Pulmonary artery endothelial cell (primary cell): ENCODE measurements around the gene RREB1. TPM values are rescaled to one million over a fixed set of nuclear protein-coding genes. Genes with fewer than 3 reads are reported as not detected.

ENCODE experiments used
- DNase-seq: peaks from one replicate; pipeline ENCODE4 v3.0.0-alpha.2; 2011; ENCODE audit warnings: low read depth, low spot score
- total RNA-seq: library from RNA; depleted of rRNA; stranded (reverse); fragments of >200 nt; gene quantifications from 2 replicates; pipeline ENCODE4 v1.2.3, GENCODE V29; 2014

RREB1 gene
- total RNA-seq, 1 donor from 2014 or later = 13.5 TPM

DNA sequence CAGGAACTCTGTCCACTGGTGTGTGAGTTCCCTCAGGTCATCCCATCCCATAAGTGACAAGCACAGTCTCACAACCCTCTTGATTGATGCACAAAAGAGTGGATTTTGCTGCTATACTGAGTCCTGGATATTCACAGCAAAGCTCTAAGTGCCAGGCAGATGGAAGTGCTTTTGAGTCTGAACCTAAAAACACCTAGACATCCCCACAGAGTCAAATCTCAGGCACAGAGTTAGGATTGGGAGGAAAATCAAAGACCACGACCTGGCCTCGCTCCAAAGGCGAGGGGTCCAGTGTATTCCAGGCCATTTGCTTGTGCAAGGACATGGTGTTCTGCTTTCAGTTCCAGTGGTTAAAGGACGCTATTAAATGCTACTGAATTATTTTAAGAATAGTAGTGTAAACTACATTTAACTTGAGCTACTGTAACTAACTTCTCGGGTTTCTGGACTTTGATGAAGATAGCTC, 56.8 kb downstream of the RREB1 start:
- DNase-seq = no peak

DNA sequence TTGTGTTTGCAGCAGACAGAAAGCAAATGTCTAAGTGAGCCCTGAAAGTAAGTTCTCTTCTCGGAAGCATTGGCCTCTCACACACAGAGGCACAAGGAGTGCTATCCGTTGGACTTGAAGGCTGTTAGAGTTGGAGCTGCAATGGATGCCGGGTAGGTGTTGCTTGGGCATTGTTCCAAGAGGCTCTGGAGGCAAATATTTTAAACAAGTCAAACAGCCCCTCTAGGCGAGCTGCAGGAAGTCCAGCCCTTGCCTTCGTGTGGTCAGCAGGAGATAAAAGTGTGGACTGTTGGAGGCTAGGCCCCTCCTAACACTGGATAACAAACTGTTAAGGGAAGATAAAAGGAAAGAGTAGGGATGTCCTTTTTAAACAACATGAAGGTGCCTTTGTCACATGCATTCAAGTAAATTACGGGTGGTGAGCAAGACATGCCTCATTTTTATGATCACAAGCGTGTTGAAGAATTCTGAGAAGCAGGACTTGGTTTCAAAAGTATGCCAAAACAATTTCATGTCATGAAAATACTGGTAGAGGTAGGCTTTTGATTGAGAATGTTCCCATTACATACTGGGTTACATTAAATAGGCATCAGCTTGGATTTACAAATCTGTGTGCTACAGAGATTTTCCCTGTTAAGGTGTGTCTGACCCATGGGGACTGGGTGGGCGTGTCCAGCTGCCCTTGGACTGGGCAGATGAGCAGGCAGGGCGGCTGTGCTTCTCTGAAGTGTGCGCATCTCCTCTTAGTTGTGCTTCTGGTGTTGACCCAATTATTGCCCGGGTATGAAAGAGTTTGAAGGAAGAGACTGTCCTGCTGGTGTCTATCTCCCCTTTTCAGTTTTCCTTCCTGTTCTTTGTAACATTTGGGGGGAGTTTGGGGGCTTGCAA, 57.5 kb downstream of the RREB1 start:
- no peak for DNase-seq

DNA sequence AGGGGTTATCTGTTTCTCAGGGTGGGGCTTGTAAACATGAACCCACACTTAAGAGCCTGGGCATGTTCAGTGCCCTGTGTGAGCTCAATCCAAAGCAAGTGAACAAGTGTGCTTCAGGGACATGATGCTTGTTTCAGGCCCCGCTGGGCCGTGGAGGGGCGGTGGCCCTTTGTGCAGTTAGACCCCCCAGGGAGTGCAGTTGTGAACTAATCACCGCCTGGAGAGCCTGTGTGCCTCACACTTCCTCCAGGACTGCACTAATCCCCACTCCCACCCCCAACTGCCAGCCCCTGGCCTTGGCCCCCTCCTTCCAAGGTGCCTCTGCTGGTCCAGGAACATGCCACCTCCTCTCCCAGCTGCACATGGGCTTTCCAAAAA, 58.1 kb downstream of the RREB1 start:
- DNase-seq = no peak

DNA sequence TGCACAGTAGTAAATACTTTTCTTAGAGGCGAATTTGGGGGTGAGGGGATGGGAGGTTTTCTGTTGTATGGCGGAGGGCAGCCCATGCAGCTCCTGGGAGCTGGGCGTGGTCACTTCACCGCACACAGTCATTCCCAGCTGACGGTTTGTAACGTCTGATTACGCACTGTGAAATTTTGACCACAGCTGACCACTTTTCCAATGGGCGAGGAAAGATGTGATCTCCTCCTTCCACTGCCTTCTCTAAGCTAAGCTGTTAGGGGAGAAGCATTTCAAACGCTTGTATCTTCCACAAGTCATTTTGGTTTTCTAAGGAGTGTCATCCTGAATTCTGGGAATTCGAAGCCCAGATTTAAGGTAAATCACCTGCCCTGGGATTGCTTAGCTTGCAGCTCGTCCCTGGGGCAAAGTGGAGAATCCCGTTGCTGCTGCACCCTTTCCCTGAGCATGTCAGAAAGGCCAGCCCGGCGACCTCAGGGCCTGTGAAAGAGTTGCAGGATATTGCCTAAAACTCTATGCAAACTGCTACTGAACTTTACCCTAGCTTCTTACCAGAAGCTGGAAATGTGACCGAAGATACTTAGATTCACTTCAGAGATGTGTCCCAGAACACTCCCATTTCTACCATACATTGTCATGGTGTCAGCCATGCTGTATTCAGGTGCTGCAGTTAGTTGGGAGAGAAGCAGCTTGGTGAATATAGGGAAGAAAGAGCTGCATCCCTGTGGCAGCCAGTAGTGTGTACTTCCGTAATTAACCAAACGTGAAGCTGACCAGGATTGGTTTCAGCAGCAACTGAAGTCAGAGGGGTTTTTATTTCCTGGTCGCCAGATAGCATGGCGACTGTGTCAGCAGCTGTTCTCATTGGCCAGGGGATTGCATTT, 58.9 kb downstream of the RREB1 start:
- DNase-seq = no peak

DNA sequence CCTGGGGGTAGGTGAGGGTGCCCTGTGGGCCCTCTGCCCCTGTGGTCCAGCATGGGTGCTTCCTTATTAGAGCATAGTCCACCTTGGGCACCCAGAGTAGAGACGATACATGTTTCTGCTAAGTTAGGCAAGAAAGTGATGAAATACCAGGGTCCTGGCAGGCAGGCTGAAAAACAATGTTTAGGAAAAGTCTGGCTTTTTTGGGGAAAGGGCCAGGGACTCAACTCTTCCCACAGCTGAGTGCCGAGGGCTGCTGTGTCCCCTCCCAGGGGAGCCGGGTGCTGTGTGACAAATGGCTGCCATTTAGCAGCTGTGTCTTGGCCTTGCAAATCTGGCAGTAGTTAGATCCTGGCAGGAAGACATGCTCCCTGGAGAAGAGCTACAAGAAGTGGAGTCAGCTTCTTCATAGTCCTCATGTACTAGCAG, 61.5 kb downstream of the RREB1 start:
- DNase-seq = no peak

DNA sequence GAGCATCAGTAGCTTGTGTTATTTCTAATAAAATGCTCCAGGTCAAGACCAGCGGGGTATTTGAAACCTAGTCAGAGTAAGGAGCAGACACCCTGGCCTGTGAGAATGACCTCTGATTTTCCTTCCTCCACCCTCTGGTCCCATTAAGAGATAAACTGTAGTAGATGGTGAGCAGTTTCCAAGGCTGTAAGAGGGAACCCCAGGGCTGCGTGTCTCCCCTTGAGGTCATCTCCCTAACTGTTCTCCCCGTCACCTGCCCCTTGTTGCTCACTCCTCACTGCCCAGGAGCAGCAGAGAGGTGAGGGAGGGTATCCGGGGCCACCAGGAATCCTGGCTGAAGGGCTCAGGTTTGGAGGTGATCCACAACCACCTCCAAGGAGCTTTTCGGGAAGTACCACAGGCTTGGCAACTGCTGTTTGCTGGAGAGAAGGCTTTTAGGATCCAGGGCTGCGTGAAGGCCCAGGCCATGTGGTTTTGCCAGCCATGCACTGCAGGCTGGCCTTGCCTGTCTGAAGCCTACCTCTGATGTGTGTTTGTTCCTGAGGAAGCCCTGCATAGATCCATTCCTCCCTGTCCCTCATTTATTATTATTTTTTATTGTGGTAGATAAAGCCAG, 62.5 kb downstream of the RREB1 start:
- DNase-seq = no peak

DNA sequence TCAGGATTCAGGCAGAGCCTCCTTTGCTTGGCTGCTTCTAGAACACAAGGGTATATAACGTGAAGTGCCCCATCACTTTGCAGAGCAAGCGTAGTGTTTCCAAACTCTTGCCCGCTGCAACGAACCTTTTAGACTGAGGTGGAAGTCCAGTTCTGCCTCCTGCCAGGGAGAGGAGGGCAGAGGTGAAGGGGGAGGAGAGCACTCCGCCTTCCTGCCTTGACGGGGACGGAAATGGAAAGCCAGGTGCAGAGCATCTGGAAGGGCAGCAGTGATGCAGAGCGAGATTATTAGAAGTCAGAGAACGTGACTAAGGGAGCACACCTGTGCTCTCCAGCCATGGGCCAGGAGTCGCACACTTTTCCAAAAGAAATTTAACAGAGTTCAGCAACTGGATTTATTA, 63.4 kb downstream of the RREB1 start:
- DNase-seq = no peak

DNA sequence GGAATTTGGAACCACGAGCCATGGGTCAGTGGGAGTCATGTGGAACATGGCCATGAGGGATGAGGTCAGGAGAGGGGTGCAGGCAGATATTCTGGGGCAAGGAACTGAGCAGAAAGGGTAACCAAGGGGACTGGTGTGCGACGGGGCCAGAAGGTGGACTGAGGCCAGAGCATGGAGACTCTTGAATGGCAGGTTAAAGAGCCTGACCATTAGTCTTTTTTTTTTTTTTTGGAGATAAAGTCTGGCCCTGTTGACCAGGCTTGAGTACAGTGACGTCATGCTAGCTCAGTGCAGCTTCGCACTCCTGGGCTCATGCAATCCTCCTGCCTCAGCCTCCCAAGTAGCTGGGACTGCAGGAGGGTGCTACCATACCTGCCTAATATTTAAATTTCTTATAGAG, 64.0 kb downstream of the RREB1 start:
- DNase-seq = no peak

DNA sequence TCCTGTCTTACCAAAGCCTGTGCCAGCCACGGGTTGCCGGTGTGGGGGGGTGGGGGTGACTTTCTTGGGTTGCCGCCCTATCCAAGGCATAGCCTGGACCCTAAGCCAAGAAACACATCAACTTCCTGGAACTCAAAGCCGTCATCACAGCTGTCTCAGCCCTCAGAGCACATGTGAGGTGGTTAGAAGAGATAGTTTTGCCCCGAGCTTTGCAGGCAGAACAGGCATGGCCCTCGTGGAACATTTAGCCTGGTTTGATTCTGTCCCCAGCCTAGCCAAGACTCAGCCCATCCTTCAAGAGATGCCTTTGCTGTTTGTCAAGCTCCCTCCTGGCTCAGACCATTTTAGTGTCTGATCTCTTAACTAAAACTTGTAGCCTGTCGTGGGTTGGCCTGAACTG, 64.9 kb downstream of the RREB1 start:
- peak; percentile 43 for DNase-seq

DNA sequence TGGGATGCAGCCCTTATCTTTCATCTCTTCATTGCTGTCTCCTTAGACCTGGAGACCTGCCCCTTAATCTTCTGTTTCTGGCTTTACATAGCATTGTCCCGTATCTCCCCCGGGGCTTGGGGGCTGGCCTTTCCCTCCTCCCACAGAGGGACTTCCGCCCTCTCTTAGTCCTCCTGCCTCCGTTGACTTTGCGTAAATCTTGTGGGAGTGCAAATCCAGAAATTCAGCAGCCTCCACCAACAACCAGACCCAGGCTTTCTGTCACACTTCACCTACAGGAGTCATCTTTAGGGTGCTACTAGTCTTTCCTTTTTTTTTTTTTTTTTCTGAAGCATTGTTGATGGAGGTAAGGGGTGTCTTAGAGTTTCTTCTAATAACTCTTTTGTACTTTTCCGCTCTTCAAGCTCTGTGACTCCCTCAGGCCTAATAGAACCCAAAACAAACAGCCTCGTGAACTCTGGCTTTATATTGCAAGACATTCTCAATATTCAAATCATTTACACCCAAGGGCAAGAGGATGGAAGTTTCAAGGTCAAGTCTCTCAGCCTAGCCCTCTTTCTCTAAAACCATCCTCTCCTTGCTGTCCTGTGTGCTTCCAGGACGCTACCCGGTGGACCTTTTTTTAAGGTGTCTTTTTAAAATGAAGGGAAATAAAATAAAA, 66.2 kb downstream of the RREB1 start:
- DNase-seq = no peak

DNA sequence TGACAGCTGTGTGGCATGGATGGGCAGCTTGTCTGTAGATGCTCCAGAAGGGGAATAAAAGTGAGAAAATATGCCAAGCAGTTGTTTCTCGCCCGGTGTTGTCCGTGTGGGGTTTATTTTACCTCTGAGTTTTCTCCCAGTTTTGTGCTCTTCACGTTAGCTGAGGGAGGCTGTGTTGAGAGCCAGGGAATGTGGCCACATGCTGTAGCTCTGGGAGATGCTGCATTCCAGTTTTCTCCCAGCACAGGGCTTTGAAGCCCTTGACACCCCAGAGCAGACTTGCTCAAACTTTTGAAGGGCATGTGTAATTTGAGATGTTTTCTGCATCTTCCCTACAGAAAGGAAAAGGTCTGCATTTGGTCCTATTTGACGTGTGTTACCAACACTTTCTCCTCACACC, 67.7 kb downstream of the RREB1 start:
- no peak for DNase-seq

DNA sequence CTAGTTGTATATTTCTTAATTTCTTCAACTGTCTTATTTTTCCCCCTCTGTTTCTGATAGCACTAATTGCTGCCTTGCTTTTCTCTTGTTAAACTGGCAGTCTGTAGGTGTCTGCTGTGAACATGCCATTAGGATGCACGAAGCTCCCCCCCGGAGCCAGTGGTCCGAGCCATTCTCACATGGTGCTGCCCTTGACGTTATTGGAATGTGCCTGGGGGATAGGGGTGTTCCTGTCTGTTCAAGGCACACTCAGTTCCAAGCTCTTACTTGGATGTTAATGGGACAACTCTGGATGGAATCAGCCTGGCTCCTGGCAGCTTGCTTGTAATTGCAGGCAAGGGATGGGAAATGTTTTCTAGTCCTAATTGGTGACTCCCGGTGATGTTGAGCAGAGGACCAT, 68.4 kb downstream of the RREB1 start:
- DNase-seq = no peak

DNA sequence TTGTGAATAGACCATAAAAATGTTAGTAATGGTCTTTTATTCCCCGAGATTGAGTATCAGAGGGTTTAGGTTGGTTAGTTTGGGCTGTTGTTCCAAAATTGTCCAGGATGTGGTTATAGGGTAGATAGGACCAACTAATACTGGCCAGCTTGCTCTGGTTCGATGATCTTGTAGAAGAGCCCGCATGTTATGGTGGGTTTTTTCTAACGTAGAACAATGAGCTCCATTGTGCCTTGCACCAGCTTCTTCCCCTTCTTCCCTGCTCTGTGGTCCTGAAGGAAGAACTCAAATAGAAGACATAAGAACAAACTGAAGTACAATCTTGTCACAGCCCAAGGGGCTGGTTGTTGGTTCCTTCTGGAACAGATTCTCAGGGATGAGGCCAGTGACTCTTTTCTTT, 70.5 kb downstream of the RREB1 start:
- no peak for DNase-seq

DNA sequence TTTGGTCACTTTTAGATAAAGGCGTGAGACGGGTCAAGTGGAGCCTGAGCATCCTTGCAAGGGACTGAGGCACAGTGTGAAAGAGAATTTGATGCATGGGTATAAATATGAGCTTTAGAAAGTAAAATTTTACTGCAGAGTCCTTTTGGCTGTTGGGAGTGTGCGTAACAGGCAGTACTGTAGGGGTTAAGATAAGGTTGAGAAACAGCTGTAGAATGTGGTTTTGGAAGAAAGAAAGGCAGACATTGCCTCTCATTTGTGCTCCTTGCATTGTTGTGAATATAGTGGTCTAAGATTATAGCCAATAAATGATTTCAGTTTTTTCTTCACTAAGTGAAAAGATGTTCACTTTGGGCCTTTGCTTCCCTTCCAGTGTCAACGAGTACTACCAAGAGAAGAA, 73.0 kb downstream of the RREB1 start:
- no peak for DNase-seq

DNA sequence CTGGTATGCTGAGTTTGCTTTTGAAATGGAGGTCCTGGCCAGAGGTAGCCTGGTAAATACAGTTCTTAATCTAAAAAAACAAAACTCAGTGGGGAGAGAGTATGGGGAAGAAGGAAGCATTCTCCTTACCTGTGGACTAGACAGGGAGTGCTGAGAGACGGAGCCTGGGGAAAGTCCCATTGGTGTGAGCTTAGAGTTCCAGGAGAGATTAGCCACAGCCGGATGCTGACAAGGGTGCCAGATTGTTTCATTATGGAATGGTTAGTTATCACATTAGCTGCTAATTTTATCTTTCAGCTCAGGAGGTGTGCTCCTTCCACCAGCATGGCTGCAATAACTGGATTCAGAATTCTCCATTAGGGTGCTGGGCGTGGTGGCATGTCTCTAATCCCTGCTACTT, 75.9 kb downstream of the RREB1 start:
- DNase-seq = no peak

DNA sequence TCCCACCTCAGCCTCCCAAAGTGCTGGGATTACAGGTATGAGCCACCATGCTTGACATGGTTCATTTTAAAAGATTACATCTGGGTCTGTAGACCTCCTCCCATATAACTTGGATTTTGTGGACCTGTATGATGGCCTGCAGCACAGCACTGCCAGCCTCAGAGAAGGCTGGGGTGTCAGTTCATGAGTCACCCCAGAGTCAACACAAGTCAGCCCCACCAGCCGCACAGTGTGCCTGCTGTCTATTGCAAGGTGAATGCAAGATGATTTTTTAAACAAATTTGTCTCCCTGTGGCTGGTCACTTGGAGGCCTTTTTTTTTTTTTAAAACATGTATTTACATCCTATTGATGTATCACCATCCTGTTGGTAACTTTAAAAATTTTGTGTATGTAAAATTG, 76.7 kb downstream of the RREB1 start:
- DNase-seq = no peak

DNA sequence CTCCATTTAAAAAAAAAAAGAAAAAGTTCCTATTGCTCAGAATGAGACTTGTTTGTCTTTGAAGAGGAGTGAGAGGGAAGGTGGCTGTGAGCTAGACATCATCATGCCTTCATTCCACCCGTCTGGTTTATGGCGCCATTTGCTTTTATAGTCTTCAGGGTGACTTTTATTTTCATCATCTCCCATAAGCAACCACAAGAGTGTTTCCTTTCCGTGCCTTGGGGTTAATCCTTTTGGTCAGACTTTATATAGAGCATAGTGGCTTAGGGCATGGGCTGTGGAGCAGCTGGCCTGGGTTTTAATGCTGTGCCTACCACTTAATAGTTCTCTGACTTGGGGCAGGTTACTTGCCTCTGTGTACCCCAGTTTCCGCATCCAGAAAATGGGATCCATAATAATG, 77.8 kb downstream of the RREB1 start:
- DNase-seq = no peak

DNA sequence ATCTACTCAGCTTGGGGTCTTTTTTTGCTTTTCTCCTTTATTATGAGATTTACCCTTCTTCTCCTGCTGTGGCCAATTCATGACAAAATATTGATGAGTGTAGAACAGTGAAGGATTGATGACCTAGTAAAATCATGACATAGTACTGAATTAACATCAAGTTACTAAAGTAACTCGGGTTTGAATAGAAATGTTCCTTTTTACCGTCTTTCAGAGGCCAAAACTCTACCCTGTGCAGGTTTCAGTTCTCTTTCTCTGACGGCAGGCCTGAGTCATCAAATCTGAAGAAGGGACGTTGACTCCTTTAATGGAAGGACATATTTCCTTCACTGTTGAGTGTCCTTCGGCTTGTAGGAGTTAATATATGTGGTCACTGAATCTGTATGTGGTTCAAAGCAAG, 80.7 kb downstream of the RREB1 start:
- DNase-seq = no peak

DNA sequence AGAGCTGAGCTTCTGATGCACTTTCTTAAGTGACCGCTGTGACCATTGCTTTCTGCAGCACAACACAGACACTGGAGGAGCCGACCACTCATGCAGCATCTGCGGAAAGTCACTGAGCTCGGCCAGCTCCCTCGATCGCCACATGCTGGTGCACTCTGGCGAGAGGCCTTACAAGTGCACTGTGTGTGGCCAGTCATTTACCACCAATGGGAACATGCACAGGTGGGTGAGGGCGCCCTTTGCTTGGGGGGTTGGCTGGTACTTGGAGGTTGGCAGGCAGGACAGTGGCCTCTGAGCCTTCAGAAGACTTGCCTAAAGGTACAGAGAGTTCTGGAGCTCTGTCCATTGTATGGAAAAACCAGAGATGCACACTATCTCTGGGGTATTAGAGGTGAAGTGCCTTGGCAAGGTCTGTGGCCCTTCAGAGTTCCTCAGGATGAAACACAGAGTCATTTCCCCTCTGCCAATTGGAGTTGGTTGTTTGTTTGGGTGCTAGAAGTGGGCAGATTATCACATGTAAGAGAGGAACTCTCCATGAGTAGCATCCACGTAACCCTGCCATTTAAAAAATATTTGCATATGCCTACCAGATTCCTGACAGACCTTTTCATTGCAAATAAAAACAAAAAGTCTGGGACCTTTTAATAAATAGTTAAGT, 81.5 kb downstream of the RREB1 start:
- no peak for DNase-seq

DNA sequence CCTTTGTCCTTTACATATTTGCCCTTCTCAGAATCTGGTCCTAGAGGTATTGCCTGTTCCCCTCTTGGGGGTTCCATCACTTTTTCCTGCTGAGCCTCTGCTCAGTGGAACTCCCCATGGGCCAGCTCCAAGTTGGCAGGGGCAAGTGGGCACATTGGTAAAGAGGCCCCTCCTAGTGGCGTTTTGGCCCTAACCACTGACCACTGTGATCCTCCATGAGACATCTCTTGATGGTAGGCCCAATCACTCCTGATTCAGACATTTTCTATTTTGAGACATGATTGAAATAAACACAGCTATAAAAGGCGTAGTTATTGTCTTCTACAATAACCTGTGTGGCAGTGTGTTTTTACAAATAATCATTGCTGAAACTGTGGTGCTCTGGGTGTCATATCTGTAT, 83.0 kb downstream of the RREB1 start:
- DNase-seq = no peak

DNA sequence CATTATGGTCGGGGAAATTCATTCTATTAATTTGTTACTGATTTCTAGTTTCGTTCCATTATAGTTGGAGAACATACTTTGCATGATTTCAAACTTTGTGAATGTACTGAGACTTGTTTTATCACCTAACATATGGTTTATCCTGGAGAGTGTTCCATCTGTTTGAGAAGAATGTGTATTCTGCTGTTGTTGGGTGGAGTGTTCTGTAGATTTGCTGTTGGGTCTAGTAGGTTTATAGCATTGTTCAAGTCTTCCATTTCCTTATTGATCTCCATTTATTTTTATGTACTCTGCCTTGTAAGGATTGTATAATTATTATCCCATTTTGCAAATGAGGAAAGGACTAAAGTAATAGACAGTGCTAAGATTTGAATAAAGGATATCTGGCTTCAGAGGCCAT, 85.4 kb downstream of the RREB1 start:
- DNase-seq = no peak
